Transverse colon (tissue), 4 donors: ENCODE measurements around the gene MBD5. TPM values are rescaled to one million over a fixed set of nuclear protein-coding genes. Genes with fewer than 3 reads are reported as not detected.
"Not testable (repeated sequence)": the region's sequence is repeated elsewhere in the genome, so short reads cannot be mapped to it uniquely, and the experiment has no call there.

Experiments used
- DNase-seq: peaks from one replicate; pipeline ENCODE4 v3.0.0-alpha.2; 2019
- H3K27ac ChIP-seq, 4 donors: fragments of 200-600 bp; sonication (generic); 2 replicates each; pipeline ENCODE4 v1.5.1; 2016 to 2018; ENCODE audit warnings: inconsistent platforms in 4 of 4
- H3K27me3 ChIP-seq: fragments of 200-600 bp; sonication (generic); 2 replicates; pipeline ENCODE4 v1.5.1; 2017; ENCODE audit warnings: inconsistent platforms
- H3K36me3 ChIP-seq, 4 donors: fragments of 200-600 bp; sonication (generic); 2 replicates each; pipeline ENCODE4 v1.5.1; 2017 to 2019; ENCODE audit warnings: inconsistent platforms in 4 of 4
- H3K4me1 ChIP-seq, 4 donors: fragments of 200-600 bp; sonication (generic); 2 replicates each; pipeline ENCODE4 v1.5.1; 2017 to 2020; ENCODE audit warnings: inconsistent platforms in 4 of 4
- H3K4me3 ChIP-seq, 4 donors: fragments of 200-600 bp; sonication (generic); 1 replicate in 1 of 4; 2 replicates in 3 of 4; pipeline versions ENCODE4 v1.5.1 to v1.6.1; 2017 to 2019; ENCODE audit warnings: inconsistent platforms in 4 of 4
- H3K9me3 ChIP-seq, 2 donors: fragments of 200-600 bp; sonication (generic); 2 replicates each; pipeline ENCODE4 v1.5.1; 2017 to 2019; ENCODE audit warnings: inconsistent platforms in 2 of 2
- CTCF ChIP-seq, 5 experiments: fragments of 200-600 bp in 3 of 5; fragments of 450-650 bp in 2 of 5; sonication (generic) in 3 of 5; IDR thresholded peaks; 1 replicate in 2 of 5; 2 replicates in 3 of 5; pipeline ENCODE4 v1.5.1; 2016 to 2017; ENCODE audit warnings: antibody characterized with exemption in 5 of 5, inconsistent platforms in 3 of 5, mild to moderate bottlenecking in 2 of 5, moderate library complexity in 1 of 5
- EP300 ChIP-seq: sonication (generic); formaldehyde crosslinking; IDR thresholded peaks from one replicate; pipeline ENCODE4 v1.6.1; 2017; ENCODE audit warnings: antibody characterized with exemption, low read depth
- POLR2A ChIP-seq: fragments of 450-650 bp; IDR thresholded peaks from one replicate; pipeline ENCODE4 v1.6.1; 2016; ENCODE audit warnings: antibody characterized with exemption, mild to moderate bottlenecking, moderate library complexity
- POLR2AphosphoS5 ChIP-seq, 3 donors: sonication (generic); formaldehyde crosslinking; IDR thresholded peaks; one replicate each; pipeline ENCODE4 v1.6.1; 2016; ENCODE audit warnings: antibody characterized with exemption in 3 of 3
- WGBS, 2 donors: methylation state at CpG; one replicate each; pipeline ENCODE4 v1.1.5; 2018; ENCODE audit warnings: low coverage in 1 of 2; 5-methylcytosine and 5-hydroxymethylcytosine counted together
- in situ Hi-C, 4 donors: fragments of 200-750 bp; cut with MboI; loops; one replicate each; pipeline versions ENCODE4 v1.15.0 to v1.15.1; 2017; ENCODE audit warnings: low sequenced_read_pairs in 3 of 4, low pct_ligation_motif_present in 1 of 4, low pct_unique_long_range_greater_than_20kb in 1 of 4
- intact Hi-C: fragments of 100-400 bp; cut with DNase I; formaldehyde crosslinking; loops from one replicate; pipeline ENCODE4 v1.15.1; 2023; ENCODE audit warnings: low total_unique reads
- total RNA-seq, 4 donors: library from RNA; depleted of rRNA; stranded (reverse); fragments of >200 nt; gene quantifications; one replicate each; pipeline ENCODE4 v1.1.0, GENCODE V29; 2016

MBD5 gene
- total RNA-seq, 4 donors from 2014 or later = 29.9 to 67.3 (median 52.6) TPM

- no peaks in the 10 kb centered on the region for H3K36me3 ChIP-seq
- WGBS, 2 donors = 73% methylated on average over 1 of the region's 1 CpG; no CpG with 5 or more reads in 1 of the 2 donors
- H3K27me3 ChIP-seq = no peaks in the 10 kb centered on the region
- H3K27ac ChIP-seq = no peak overlapping the region
- no peaks in the 10 kb centered on the region for H3K4me1 ChIP-seq
- in situ Hi-C loops = no loop called here
- no peaks in the 10 kb centered on the region for H3K9me3 ChIP-seq
- H3K4me3 ChIP-seq = no peak overlapping the region
- no peak for DNase-seq
- intact Hi-C loops = loop anchor here (5.0 kb wide), 1 partner anchor 1399 kb away; no protein-coding TSS in a partner anchor
- TF ChIP-seq POLR2A (no peak), EP300 (no peak), POLR2AphosphoS5 (IDR thresholded peaks at IDR 0.05) (no peak)
Observed at GRCh38 chr2:148538375-148538774, 517.5 kb downstream of the MBD5 start.

- in situ Hi-C loops = no loop called here
- no peak for DNase-seq
- intact Hi-C loops = no loop called here
- no peak for TF ChIP-seq EP300
- TF ChIP-seq POLR2AphosphoS5 (IDR thresholded peaks at IDR 0.05) = no peak
- no peak for TF ChIP-seq CTCF (IDR thresholded peaks at IDR 0.05)
- TF ChIP-seq POLR2A = no peak
- Histone ChIP-seq H3K36me3 (no peaks in the 10 kb centered on the region), H3K27me3 (no peaks in the 10 kb centered on the region), H3K27ac (no peak overlapping the region), H3K4me3 (no peak overlapping the region), H3K9me3 (no peaks in the 10 kb centered on the region), H3K4me1 (no peaks in the 10 kb centered on the region)
- WGBS, 2 donors = 77 to 86% methylated on average over 4 to 8 of the region's 8 CpGs
Observed at GRCh38 chr2:148540022-148540421, 519.1 kb downstream of the MBD5 start.

- H3K4me3 ChIP-seq = no peak overlapping the region
- no peak for DNase-seq
- no peak overlapping the region for H3K27ac ChIP-seq
- no peaks in the 10 kb centered on the region for H3K4me1 ChIP-seq
- intact Hi-C loops = no loop called here
- in situ Hi-C loops = no loop called here
- H3K9me3 ChIP-seq = no peaks in the 10 kb centered on the region
- H3K27me3 ChIP-seq = no peaks in the 10 kb centered on the region
- 91 to 96% methylated on average over 3 of the region's 3 CpGs for WGBS, 2 donors
- TF ChIP-seq EP300 (no peak), CTCF (IDR thresholded peaks at IDR 0.05) (no peak), POLR2AphosphoS5 (IDR thresholded peaks at IDR 0.05) (no peak), POLR2A (no peak)
- H3K36me3 ChIP-seq = no peaks in the 10 kb centered on the region
Observed at GRCh38 chr2:148541792-148542191, 520.9 kb downstream of the MBD5 start.

GRCh38 chr2:148542614-148543013, 521.7 kb downstream of the MBD5 start:
- WGBS, 2 donors = 87% methylated on average over 6 of the region's 6 CpGs; no CpG with 5 or more reads in 1 of the 2 donors
- intact Hi-C loops = no loop called here
- DNase-seq = no peak
- no peaks in the 10 kb centered on the region for H3K4me1 ChIP-seq
- no peak overlapping the region for H3K4me3 ChIP-seq
- no peak overlapping the region for H3K27ac ChIP-seq
- in situ Hi-C loops = no loop called here
- no peaks in the 10 kb centered on the region for H3K9me3 ChIP-seq
- no peaks in the 10 kb centered on the region for H3K27me3 ChIP-seq
- H3K36me3 ChIP-seq = no peaks in the 10 kb centered on the region
- TF ChIP-seq POLR2A = no peak
- no peak for TF ChIP-seq EP300
- TF ChIP-seq POLR2AphosphoS5 (IDR thresholded peaks at IDR 0.05) = no peak
- TF ChIP-seq CTCF (IDR thresholded peaks at IDR 0.05) = no peak

GRCh38 chr2:148543088-148543540, 522.2 kb downstream of the MBD5 start:
- H3K9me3 ChIP-seq, H3K4me3 ChIP-seq, DNase-seq, in situ Hi-C loops, H3K36me3 ChIP-seq, H3K4me1 ChIP-seq, intact Hi-C loops, H3K27ac ChIP-seq, H3K27me3 ChIP-seq: not testable (repeated sequence)
- WGBS, 2 donors = 92 to 94% methylated on average over 5 of the region's 5 CpGs
